Activated T-helper 1 cell treated with Interleukin-2 at 50 U/mL for 16 hours (primary cell): ENCODE measurements around the gene YEATS4.

ENCODE experiments used
- DNase-seq: peaks from one replicate; pipeline ENCODE4 v3.0.0-alpha.2; 2020; ENCODE audit warnings: low read depth

Gene YEATS4

DNA sequence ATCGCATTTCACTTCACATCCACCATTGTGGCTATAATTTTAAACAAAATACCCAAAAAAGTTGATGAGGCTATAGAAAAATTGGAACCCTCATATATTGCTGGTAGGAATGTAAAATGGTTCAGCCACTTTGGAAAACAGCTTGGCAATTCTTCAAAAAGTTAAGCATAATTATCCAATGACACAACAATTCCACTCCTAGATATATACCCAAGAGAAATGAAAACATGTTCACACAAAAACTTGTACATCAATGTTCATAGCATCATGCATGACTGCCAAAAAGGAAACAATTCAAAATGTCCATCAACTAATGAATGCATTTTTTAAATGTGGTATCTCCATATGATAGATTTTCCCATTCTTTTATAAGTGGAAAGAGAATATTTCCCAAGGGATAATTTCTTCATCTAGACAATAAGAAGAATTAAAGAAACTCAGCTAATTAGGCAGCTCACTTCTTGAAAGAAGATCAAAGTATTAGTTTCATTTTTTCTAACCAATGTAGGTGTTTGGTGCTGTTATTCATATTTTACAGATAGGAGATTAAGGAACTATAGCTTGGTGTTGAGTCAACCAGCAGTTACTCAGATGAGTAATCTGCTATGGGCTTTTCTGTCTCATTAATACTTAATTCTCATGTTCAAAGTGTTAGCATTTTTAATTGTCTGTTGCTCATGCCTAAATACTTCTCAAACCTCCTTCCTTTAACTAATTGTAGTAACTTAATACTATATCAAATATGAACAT is 32.8 kb downstream of the YEATS4 start:
- DNase-seq: no peak

DNA sequence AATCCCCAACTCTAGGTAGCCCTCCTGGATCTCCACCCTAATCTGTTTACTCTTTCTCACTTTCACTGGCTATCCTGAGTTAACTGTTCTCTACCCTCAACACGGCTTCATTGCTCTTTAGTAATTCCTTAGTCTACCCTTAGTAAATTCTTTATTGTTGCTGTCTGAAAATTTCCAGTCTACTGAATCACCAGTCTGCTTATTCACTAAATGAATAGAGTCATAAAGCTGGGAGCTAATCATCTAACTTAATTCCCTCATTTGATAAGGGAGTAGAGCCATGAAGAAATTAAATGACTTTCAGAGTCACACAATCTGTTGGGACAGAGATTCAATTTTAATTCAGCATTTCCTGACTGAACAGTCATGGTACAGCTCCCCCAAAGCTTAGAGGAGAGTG is 36.5 kb downstream of the YEATS4 start:
- no peak for DNase-seq

DNA sequence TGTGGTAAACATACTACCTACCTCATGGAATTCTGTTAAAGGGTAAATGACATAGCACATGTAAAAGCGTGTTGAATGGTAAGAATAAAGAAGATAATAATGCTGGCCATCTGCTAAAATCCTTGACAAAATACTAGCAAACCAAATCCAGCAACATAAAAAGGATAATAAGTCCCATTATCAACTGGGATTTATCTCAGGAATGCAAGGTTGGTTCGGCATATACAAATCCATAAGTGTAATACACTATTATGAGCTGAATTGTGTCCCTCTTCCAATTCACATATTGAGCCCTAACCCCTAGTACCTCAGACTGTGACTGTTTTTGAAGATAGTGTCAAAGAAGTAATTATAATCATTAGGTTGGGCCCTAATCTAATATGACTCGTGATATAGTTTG is 37.4 kb downstream of the YEATS4 start:
- DNase-seq: no peak

DNA sequence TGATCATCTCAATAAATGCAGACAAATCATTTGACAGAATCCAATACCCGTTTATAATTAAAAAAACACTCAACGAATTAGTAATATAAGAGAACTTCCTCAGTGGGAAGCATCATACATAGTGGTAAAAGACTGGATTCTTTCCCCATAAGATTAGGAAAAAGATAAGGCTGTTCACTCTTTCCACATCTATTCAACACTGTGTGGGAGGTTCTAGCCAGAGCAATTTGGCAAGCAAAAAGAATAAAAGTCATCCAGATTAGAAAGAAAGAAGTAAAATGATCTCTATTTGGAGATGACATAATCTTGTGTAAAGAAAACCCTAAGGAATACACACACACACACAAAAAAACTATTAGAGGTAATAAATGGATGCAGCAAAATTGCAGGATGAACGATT is 38.4 kb downstream of the YEATS4 start:
- DNase-seq: no peak

DNA sequence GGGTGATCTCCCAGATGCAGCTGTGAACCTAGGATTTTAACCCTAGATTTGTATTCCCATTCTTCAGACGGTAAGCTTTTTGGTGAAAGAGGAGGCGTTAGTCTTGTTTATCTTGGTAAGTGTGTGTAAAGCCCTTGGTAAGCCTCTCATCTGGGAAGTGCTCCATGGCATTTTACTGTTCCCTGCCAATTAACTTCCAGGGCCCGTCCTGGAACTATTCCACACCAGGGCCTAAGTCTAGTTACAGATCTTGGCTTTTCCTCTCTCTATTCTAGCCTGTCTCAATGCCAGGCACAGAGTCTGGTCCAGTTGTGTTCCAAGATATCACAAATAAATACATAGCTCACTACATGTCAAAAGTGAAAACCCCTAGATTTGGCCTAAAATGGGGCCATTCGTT is 42.4 kb downstream of the YEATS4 start:
- DNase-seq: no peak

DNA sequence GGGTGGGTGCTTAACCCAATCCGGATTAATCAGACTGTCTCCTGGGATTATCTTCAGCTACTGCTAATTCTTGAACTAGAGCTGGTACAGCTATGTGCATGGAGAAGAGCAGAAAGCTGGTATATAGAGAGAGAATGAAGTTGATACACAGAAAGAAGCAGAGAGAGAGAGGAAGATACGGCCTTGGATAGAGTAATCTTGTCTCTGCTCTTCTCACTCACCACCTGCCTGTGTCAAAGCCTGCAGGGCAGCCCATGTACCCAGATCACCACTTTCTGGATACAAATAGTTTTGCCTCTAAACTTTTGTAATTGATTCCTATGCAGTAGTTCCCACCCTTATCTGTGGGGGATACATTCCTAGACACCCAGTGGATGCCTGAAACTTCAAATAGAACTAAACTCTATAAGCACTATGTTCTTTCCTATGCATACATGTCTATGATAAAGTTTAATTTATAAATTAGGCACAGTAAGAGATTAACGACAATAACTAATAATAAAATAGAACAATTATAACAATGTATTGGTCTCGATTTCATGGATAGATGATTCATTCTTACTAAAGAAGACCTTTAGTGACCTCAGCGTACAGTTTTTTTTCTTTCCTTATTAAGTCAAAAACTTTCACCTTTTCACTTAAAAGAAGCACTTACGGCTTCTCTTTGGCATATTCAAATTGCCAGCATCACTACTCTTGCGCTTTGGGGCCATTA is 45.5 kb downstream of the YEATS4 start:
- no peak for DNase-seq

DNA sequence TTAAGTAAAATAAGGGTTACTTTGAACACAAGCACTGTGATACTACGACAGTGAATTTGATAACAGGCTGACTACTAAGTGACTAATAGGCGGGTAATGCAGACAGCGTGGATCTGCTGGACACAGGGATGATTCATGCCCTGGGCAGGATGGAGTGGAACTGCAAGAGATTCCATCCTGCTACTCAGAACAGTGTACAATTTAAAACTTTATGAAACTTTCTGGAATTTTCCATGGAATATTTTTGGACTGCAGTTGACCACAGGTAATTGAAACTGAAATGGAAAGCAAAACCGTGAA is 46.0 kb downstream of the YEATS4 start:
- no peak for DNase-seq

DNA sequence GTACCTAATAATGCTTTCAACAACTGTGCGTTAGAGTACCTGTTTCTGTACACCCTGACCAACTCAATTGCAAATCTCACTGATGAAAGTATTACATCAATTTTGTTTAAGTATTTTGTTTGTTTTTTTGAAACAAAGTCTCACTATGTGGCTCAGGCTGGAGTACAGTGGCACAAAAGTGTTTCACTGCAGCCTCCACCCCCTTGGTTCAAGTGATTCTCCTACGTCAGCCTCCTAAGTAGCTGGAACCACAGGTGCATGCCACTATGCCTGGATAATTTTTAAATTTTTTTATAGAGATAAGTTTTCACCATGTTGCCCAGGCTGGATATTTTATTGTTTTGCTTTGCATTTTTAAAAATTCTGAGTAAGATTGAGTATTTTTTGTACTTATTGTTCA is 46.7 kb downstream of the YEATS4 start:
- no peak for DNase-seq

DNA sequence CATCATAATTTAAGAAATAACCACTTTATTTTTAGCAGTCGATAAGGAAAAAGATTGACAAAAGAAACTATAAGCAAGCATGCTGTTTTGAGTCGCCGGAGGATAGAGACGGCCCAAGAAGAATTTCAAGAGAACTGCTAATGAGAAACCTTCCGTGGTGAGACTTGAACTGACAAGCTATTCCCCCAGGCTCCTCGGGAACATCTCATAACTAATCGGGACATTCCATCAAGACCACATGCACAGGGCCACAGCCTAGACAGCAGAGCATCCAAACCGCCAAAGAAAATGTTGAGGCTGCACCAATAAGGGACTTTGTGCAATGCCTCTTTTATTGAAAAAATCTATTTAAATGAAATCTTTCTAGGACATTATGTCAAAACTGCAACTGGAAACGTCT is 51.0 kb downstream of the YEATS4 start:
- DNase-seq: no peak

DNA sequence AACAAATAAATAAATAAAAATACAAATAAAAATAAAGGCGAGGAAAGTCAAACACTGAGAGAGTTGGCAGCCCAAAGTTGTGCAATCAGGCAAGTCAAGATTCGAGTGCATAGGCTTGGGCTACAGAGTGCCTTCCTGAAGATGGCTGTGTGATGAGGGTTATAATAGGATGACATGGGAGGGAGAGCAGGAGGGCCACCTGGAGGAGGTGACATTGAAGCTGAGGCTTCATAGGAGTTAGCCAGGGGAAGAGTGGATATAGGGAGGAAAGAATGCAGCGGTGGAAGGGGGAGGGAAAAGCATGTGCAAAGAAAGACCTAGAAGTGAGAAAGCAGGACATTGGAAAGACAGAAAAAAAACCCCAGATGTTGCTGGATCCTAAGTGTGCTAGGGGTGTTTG is 53.1 kb downstream of the YEATS4 start:
- DNase-seq: no peak

DNA sequence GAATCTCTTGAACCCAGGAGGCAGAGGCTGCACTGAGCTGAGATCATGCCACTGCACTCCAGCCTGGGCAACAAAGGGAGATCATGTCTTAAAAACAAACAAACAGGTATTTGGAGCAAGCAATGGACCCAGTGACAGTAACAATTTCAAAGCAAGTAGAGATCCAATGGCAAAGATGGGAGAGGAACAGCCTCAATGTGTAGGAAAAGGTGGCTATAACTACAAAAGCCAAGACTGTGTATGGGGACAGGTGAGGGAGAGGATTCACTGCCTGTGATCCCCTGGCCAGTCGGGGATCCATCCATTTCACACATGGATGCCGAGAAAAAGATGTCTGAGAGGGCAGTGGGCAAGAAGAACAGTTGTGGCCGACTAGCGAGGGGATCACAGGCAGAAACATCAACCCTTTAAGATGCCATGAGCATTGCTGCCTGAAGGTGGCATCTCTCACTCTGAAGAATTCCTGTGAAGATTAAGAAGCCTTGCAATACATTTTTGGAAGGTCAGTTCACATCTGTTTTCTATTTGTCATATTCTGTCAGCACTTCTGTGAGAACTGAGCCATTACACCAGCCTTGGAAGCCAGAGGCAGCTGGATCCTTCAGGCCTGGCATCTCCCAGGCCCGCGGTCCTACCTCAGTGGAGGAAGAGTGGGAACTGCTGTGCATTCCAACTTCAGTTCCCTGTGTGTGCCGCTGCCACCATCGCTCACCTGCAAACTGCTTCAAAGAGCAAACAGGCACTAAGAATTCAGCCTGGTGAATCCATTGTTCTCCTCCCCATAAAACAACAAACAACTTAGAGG is 56.1 kb downstream of the YEATS4 start:
- no peak for DNase-seq

DNA sequence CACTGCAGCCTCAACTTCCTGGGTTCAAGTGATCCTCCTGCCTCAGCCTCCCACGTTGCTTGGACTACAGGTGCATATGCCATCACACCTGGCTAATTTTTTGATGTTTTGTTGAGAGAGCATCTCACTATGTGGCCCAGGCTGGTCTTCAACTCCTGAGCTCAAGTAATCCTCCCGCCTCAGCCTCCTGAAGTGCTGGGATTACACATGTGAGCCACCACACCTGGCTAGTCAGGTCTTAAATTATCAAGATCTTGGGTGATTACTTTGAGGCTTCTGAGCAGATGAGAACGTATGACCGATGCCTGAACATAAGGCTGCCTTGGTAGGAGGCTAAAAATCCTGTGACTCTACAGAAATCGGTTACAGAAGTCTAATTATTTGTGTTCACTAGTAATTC is 57.7 kb downstream of the YEATS4 start:
- DNase-seq: no peak

DNA sequence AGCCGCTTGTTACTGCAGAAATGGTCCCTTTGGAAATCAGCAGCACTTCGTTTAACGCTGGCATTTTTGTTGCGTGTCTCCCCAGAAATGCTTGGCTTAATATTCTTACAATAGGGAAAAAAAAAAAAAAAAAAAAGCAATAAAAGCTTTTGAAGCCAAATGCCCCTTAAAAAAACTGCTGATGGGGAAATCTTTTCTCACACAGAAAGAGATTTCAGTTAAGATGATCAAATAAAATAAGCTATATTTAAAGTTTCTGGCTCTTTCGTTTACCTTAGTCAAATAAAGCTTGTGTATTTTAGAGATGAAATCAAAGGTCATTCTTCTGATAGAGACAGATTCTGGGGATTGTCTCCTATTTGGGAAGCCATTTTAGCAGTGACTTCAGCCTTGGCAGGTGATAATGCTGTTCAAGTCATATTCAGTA is 58.2 kb downstream of the YEATS4 start:
- DNase-seq: no peak

DNA sequence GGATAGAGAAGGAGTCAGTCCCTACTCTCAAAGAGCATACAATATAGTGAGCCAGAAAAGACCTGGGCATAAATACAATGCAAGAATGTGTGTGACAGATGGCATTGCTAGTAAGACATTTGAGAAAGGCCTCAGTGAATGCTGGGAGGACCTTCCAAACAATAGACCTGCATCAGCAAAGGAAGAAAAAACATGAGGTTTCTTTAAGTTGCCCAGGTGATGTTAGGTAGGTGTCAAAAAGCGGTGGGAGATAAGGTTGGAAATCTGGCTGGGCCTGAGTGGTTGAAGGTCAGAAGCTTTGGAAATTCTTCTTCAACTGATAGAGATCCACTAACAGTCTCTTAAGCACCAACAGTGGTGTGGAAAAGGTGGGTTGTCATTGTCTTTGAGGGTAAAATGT is 60.2 kb downstream of the YEATS4 start:
- DNase-seq: no peak

DNA sequence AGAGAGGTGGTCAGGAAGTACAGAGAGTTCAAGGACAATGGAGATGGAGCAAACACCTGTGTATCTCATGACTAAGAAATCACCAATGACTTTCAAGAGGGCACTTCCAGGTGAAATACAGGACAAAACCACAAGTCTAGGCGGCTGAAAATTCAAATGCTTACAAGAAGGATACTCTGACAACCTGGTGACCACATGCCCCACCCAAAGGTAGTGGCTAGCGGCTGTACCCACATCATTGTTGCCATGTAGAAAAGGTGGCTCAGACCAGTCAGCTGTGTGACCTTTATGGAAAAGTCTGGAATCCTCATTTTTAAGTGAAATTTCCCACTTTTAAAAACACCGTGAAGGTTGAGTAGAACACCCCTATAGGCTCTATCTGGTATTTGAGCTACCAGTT is 62.0 kb downstream of the YEATS4 start:
- no peak for DNase-seq

DNA sequence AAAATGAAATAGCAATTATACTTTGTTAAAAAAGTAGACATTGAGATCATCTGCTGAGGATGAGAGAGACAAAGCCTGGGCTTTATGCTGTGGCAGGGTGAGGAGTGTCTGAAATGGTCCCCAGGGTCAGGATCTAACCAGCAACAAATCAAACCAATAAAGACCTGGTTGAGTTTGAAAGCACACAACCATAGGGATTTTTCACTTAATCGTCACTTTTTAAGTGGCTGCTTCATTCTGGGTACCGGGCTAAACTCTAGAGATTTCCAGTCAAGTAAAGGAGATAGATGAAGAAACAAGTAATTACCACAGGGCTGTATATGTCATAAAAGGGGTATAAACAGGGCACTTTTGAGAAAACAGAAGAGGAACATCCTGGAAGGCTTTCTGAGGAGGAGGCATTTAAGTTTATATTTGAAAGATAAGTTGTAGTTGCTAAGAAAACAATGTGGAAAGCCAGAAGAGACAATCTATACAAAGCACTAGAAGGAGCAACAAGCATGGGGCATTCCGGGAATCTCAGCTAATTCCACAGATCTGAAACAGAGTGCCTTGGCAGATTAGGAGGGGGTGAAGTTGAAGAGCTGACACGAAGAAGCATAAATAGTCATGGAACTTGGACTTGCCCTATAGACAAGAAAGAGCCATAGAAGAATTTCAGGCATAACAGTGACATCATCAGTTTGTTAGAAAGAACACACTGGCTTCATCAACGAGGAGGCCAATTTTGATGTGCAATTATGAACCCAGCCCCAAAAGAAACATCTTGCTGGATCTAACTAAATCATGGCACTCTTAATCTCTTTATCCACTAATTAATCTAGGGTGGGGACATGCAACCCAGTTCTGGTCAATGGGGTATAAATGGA is 63.7 kb downstream of the YEATS4 start:
- DNase-seq: no peak

DNA sequence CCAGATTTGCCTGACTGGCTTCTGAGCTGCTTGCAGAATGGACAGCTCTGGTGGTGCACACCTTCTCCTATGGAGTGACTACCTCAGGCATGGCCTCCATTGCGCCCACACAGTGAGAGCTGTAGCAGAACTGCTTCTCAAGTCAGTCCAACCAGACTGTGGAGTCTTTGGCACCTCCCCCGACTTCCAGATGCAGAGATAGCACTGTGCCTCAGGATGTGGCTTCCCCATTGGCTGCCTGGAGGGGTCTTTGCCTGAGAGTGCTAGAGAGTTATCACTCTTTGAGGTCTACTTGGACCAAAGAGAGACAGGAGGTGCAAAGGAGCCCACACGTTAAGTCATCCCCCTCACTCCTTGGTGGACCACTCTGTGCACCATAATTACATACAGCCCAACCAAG is 65.9 kb downstream of the YEATS4 start:
- DNase-seq: no peak

DNA sequence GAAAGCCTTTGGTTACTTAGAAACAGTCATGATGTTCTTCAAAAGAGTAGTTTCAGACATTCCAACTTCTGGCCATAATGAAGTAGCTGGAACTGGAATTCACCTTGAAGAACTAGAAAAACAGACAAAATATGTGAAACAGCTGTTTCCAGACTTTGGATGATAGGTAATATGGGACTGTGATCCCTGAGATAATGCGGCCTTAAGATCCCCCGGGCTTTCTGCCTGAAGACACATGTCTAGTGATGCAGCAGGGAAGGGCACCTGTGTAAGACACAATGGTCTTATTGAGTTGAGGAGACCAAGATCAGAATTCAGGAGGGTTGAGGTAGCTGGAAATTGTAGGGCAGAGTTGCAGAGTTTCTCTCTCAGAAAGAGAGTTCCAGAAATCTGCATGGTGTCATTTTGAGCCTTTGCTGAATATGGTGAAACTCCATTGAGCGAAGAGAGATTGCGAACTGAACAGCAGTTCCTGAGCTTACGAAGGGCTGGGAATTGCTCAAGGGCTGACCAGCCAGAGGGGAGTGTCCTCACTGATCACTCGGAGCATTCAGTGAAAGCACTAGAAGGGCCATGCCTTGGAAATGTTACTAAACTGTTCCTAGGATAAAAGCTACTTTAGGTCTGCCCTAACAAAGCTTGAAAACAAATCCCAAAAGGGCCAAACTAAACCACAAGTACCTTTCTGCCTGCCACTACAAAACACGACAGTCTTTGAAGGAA is 69.0 kb downstream of the YEATS4 start:
- no peak for DNase-seq

DNA sequence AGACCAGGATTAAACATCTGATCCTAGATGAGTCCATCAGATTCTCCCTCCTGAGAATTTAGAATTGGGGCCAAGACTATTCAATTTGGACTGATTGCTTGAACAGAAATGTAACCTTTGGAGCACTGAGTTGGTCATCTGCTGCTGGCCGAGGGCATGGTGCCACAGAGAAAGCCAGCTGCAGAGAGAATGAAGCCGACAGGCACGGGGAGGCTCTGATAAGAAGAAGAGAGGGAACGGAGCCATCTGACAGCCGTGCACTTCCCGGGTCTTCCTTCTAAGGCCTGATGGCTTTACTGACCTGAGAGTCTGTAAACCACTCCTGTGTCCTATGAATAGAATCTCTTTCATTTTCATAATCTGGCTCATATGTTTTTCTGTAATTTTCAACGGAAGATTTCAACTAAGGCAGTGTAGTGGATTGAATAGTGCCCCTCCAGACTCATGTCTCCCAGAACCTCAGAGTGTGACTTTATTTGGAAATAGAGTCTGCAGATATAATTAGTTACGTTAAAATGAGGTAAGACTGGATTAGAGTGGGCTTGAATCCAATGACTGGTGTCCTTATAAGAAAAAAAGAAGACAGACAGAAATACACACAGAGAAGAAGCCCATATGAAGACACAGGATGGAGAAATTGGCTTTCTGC is 71.5 kb downstream of the YEATS4 start:
- no peak for DNase-seq

DNA sequence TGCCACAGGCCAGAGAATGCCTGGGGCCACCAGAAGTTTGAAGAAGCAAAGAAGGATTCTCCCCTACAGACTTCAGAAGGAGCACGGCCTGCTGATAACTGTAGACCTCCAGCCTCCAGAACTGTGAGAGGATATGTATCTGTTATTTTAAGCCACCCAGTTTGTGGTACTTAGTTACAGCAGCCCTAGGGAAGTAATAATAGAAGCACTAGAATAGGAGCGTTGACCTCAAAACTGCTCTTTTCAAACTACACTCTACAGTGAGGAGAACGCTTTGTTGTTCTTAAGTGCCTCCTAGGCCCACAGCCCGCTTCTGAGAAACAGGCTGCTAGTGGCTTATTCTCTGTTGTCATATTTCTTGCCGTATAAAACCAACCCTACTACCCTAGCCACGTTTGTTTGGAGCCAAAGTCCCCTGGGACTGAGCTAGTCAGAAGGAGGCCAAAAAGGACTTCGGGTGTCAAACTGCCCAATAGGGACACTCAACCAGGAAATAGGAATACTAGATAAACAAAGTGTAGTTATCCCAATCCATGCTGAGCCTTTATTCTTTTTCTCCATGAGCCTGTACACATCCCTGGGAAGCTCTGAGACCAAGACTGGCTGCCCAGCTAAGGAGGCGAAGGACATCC is 72.2 kb downstream of the YEATS4 start:
- no peak for DNase-seq

DNA sequence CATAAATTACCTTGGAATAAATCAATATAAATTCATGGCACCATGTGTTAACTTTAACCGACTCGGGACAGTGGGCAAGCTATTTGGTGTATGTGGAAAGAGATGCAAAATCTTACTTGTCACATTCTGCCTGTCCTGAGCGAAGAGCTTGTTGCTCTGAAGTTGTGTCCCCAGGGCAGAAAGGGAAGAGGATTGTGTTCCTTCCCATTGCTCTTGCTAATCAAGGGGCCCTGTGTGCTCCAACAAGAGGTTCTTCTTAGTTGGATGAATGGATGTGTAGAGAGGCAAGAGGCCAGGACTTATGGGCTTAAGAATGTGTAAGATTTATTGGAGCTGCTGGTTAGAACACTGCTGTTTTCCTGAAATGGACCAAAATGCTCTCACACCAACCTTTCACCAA is 74.1 kb downstream of the YEATS4 start:
- no peak for DNase-seq
